H1 (cell line): ENCODE data around the gene PROSER2. TPM values are rescaled to one million over a fixed set of nuclear protein-coding genes. Genes with fewer than 3 reads are reported as not detected.

Experiments
- BRCA1 ChIP-seq: IDR thresholded peaks from 2 replicates; pipeline ENCODE4 v1.6.1; 2012; ENCODE audit warnings: low read depth, low read length, improper control_type of control experiment
- polyA plus RNA-seq, 7 experiments: library from polyadenylated mRNA; depleted of rRNA in 3 of 7; stranded (reverse) in 5 of 7; unstranded in 2 of 7; fragments of >200 nt in 5 of 7; fragments of 200-250 nt in 2 of 7; gene quantifications; 1 replicate in 5 of 7; 2 replicates in 1 of 7; 4 replicates in 1 of 7; pipeline versions ENCODE4 v1.2.1 to v1.2.3, GENCODE V29; 2011 to 2013; ENCODE audit warnings: missing spikeins in 2 of 7, mixed read lengths in 2 of 7
- total RNA-seq: library from RNA; stranded (reverse); fragmentation: NEBNext Ultra II Directional; extraction: Animal tissue kit (Norgen Biotek cat#: 25700); gene quantifications from 2 replicates; pipeline ENCODE4 v1.2.1, GENCODE V29; 2021

The PROSER2 gene
- total and polyA plus RNA-seq, 2 of the 8 experiments (the other 6 are each of a cell fraction or from before 2014, with no cell fraction given), result 3.9 to 13.7 TPM

DNA sequence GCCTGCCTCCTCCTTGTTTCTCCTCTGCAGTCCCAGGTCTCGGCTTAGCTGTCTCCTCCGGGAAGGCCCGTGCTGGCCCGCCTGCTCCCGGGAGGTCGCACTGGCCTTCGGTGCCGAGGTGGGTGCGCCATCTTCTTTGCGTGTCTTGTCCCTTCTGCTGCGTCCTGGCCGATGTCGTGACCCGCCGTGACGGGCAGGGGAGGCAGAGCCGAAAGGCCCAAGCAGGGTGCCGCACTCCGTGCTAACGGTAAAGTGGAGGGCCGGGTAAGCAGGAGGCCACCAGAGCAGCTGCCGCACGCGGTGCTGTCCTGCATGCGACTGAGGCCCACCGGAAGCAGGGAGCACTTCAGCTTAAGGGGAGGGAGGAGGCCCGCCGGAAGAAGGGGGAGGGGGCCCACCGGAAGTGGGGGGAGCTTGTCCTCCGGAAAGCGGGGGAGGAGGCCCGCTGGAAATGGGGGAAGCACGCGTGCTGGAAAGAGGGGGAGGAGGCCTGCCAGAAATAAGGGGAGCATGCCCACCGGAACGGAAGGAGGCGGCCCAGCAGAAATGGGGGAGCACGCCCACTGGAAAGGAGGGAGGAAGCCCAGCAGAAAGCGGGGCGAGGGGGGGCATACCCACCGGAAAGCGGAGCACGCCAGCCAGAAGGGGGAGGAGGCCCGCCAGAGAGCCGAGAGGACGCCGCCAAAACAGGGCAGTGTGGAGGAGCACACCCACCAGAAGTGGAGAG lies 71.4 kb downstream of the PROSER2 start (continued):
- TF ChIP-seq BRCA1, result no peak
- TF ChIP-seq, all 59 proteins: peak for 0
